K562 treated with DMSO at 1 percent for 4 hours (cell line): ENCODE data around the gene HDGFL1. TPM values are rescaled to one million over a fixed set of nuclear protein-coding genes. Genes with fewer than 3 reads are reported as not detected.

Experiments used
- total RNA-seq: library from RNA; unstranded; fragments of 300-600 nt; gene quantifications from 2 replicates; pipeline ENCODE4 v1.2.3, GENCODE V29; 2022; ENCODE audit not compliant: insufficient read depth

HDGFL1 gene
- total RNA-seq: 0.57 and 0.98 TPM in 2 replicates

GRCh38 chr6:22569281-22570184 lies at the start of gene HDGFL1:
Gene HDGFL1, plus strand, starts transcription at chr6:22569566. Its CDS starts 10 bp downstream, at chr6:22569576.

